VCaP (cell line): Measurements from ENCODE around the gene PTPRE.

Source experiments
- H3K27ac ChIP-seq: fragments of 450-650 bp; 2 replicates; pipeline ENCODE4 v1.5.1; 2017
- CTCF ChIP-seq: fragments of 450-650 bp; conservative IDR thresholded peaks from 2 replicates; pipeline ENCODE4 v1.5.1; 2017; ENCODE audit warnings: mild to moderate bottlenecking, moderate library complexity

Gene PTPRE

DNA sequence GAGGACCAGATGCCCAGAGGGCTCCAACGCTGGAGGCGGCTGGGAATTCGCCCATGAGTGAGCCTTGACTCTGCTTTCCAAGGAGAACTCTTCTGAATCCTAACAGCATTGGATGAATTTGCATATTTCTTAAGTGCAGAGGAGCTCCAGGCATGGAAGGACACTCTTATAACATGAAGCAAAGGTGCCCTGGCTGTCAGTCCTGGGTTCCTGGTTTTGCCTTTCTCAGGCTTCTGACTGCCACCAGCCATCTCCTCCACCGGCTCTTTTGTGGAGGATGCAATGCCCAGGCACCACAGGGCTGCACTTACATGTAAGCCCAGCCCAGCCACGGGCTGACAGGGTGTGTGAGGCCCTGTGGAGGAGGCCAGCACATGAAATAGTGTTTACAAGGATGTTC lies 22.4 kb upstream of the PTPRE start:
- TF ChIP-seq CTCF, result no peak
- no peak overlapping the region for H3K27ac ChIP-seq

- H3K27ac ChIP-seq, result no peak overlapping the region
- no peak for TF ChIP-seq CTCF
These were observed 20.4 kb upstream of the PTPRE start for GRCh38 chr10:127886371-127887051.

- TF ChIP-seq CTCF, result no peak
These were observed 19.1 kb upstream of the PTPRE start for GRCh38 chr10:127887541-127888415.

DNA sequence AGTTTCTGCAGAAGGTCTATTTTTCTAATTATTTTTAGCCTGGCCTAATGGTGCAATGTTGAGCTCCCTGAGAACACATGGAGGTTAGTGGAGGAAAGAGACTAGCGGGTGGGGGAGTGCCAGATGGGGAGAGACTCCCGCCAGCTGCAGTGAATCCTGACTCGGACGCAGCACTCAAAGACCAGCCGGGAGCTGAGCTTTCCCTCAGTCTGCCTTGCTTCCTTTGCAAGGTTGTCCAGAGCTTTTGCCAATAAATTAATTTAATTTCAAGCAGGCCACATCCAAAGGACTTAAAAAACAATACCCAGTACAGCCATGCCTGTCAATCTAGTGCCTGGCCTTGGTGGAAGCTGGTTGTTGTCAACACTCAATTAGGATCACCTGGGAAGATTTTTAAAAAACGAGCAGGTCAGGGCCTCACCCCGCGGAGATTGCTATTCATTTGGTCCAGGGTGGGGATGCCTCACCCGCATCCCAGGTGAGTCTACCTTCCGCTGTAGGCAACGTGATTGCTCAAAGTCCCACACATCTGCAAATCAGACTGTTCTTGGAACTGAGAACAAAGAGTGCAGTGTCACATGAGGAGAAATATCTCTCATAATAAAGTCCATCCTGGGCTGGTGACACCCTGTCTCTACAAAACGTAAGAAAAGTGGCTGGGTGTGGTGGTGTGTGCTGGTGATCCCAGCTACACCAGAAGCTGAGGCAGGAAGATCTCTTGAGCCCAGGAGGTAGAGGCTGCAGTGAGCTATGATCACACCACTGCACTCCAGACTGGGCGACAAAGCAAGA lies 18.2 kb upstream of the PTPRE start:
- H3K27ac ChIP-seq, result no peak overlapping the region
- TF ChIP-seq CTCF, result no peak

More at GRCh38 chr10:127887541-127888415, 19.1 kb upstream of the PTPRE start:
- no peak overlapping the region for H3K27ac ChIP-seq

GRCh38 chr10:127889605-127890195 lies 17.2 kb upstream of the PTPRE start:
- no peak overlapping the region for H3K27ac ChIP-seq
- no peak for TF ChIP-seq CTCF

DNA sequence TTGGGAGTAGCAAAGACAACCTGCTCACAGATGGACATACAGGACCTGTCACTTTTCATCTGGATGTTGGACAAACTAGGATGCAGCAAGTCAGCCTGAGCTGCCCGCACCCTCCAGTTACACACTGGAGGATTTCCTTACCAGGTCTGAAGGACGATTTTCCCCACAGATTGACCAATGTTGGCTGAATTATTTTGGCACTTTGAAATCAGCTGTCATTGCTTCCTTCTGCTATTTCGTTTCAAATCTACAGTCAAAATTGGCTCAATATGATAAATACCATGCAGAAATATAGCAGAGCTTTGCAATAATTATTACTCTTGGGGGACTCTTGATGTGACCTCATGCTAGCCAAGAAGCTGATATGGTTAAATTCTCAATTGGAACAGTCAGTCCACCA lies 16.7 kb upstream of the PTPRE start:
- H3K27ac ChIP-seq, result no peak overlapping the region
- TF ChIP-seq CTCF, result no peak
